ENCODE data around the gene TMEM242.

DNA sequence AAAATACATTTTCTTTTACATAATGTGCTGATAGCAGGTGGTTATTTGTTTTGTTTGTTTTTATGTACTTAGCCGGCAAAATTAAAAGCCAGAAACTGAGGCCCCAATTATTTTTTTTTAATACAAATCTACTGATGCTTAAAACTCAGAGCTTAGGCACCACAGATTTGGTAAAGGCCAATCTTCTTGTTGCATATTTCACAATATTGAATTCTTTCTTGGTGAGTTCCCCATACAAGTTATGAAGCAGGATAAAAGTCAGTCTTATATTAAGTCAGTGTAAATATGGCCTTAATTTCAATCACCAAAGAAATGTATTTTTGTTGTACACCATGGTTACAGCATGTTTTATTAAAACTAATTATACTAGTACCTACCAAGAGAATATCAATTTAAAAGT lies 41.4 kb upstream of the TMEM242 start:
- TF ChIP-seq CTCF (IDR thresholded peaks at IDR 0.05) (no peak), SP1 (CRISPR knock-in tag; conservative IDR thresholded peaks at IDR 0.05) (no peak), IRF2 (CRISPR knock-in tag; IDR thresholded peaks at IDR 0.05; ENCODE audit: borderline replicate concordance, low read depth) (no peak)
- TF ChIP-seq, protein P1, sequence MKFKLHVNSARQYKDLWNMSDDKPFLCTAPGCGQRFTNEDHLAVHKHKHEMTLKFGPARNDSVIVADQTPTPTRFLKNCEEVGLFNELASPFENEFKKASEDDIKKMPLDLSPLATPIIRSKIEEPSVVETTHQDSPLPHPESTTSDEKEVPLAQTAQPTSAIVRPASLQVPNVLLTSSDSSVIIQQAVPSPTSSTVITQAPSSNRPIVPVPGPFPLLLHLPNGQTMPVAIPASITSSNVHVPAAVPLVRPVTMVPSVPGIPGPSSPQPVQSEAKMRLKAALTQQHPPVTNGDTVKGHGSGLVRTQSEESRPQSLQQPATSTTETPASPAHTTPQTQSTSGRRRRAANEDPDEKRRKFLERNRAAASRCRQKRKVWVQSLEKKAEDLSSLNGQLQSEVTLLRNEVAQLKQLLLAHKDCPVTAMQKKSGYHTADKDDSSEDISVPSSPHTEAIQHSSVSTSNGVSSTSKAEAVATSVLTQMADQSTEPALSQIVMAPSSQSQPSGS (CRISPR knock-in tag; IDR thresholded peaks at IDR 0.05; ENCODE audit: borderline replicate concordance, low read depth) = no peak
